HG03354 (cell line): ENCODE data around the gene ARPC1B.
"Not testable (repeated sequence)": the region's sequence is repeated elsewhere in the genome, so short reads cannot be mapped to it uniquely, and the experiment has no call there.

Experiments used
- ATAC-seq: cut with Tn5 transposase; IDR thresholded peaks from one replicate; pipeline ENCODE4 v1.9.1; 2021; ENCODE audit warnings: mild to moderate bottlenecking; ENCODE audit not compliant: unreplicated experiment, poor library complexity, severe bottlenecking

Gene ARPC1B

GRCh38 chr7:99431756-99432540, 57.4 kb downstream of the ARPC1B start:
- ATAC-seq: not testable (repeated sequence)

- no peak for ATAC-seq
Measured at GRCh38 chr7:99433158-99433557, 58.6 kb downstream of the ARPC1B start.

DNA sequence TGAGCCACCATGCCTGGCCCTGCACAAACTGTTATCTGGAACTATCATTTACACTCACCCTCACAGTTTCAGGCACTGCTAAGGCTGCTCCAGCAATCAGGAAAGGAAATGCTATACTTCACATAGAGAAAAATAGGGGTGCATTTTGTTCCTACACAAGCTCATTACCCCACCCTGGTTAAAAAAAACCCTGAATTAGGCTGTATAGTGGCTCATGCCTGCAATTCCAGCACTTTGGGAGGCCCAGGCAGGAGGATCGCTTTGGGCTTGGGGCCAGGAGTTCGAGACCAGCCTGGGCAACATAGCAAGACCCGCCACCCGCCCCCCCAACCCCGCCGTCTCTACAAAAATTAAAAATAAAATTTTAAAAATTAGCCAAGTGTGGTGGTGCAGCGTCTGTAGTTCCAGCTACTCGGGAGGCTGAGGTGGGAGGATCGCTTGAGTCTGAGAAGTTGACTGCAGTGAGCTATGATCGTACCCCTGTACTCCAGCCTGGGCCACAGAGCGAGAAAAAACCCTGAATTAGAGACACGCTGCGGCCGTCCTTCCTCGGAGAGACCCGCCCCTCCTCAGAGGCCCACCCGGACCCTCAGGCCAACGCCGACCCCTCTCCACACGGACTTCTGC, 63.5 kb downstream of the ARPC1B start:
- ATAC-seq: peak; percentile 18

GRCh38 chr7:99438573-99439480, 64.3 kb downstream of the ARPC1B start, which contains the start of the genes CPSF4 and PTCD1:
Gene CPSF4, plus strand, starts transcription at chr7:99438943. Its CDS starts 140 bp downstream, at chr7:99439083.
Gene PTCD1, minus strand, starts transcription at chr7:99438798. Its CDS starts 3,556 bp downstream, at chr7:99435242.
- ATAC-seq: peak; percentile 93

DNA sequence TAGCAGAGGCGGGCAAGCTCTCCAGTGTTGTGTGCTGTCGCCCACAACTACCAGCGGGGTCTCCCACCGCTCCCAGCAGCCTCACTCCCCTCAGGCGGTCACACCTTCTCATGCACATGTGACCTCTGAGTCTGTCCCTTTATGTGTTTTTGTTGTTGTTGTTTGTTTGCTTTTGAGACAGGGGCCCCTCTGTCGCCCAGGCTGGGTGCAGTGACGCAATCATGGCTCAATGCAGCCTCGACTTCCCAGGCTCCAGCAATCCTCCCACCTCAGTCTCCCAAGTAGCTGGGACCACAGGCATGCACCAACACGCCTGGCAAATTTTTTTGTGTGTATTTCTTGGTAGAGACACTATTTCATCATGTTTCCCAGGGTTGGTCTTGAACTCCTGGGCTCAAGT, 65.7 kb downstream of the ARPC1B start:
- no peak for ATAC-seq
